Measurements from ENCODE around the gene UNC5A. TPM values are rescaled to one million over a fixed set of nuclear protein-coding genes. Genes with fewer than 3 reads are reported as not detected.

Gene UNC5A
- total RNA-seq, 4 donors from 2014 or later = 0.48 TPM; not detected in 3

- Histone ChIP-seq H3K9me3 (no peaks in the 10 kb centered on the region), H3K27me3 (no peaks in the 10 kb centered on the region), H3K4me3 (no peak overlapping the region), H3K27ac (no peak overlapping the region), H3K36me3 (no peaks in the 10 kb centered on the region), H3K4me1 (no peaks in the 10 kb centered on the region)
- TF ChIP-seq POLR2A (IDR thresholded peaks at IDR 0.05) (no peak), CTCF (IDR thresholded peaks at IDR 0.05) (no peak)
- intact Hi-C loops (cut with DNase I; ENCODE audit: low total_unique reads) = no loop called here
- no peak for DNase-seq
Measured at GRCh38 chr5:176897263-176897662, 86.9 kb downstream of the UNC5A start.

GRCh38 chr5:176899296-176899891, 89.0 kb downstream of the UNC5A start, which contains the start of gene HK3:
Gene HK3, minus strand, starts transcription at chr5:176899346. Its CDS starts 3,187 bp downstream, at chr5:176896159.
- Histone ChIP-seq H3K36me3 (no peaks in the 10 kb centered on the region), H3K27ac (no peak within 1 kb of the TSS), H3K4me3 (no peak within 1 kb of the TSS), H3K9me3 (no peaks in the 10 kb centered on the region), H3K27me3 (no peaks in the 10 kb centered on the region), H3K4me1 (no peaks in the 10 kb centered on the region)
- TF ChIP-seq CTCF (IDR thresholded peaks at IDR 0.05) = no peak
- no peak for TF ChIP-seq POLR2A (IDR thresholded peaks at IDR 0.05)
- intact Hi-C loops (cut with DNase I; ENCODE audit: low total_unique reads) = no loop called here
- no peak for DNase-seq

GRCh38 chr5:176899946-176900779, 89.8 kb downstream of the UNC5A start:
- H3K27ac ChIP-seq = no peak overlapping the region
- no peak for DNase-seq
- no peaks in the 10 kb centered on the region for H3K27me3 ChIP-seq

GRCh38 chr5:176900780-176901204, 90.4 kb downstream of the UNC5A start:
- Histone ChIP-seq H3K36me3 (no peaks in the 10 kb centered on the region), H3K9me3 (no peaks in the 10 kb centered on the region), H3K27me3 (no peaks in the 10 kb centered on the region), H3K27ac (no peak overlapping the region), H3K4me3 (no peak overlapping the region), H3K4me1 (no peaks in the 10 kb centered on the region)
- DNase-seq = no peak
- intact Hi-C loops (cut with DNase I; ENCODE audit: low total_unique reads) = no loop called here
- no peak for TF ChIP-seq CTCF (IDR thresholded peaks at IDR 0.05)
- TF ChIP-seq POLR2A (IDR thresholded peaks at IDR 0.05) = no peak

More at GRCh38 chr5:176899946-176900779, 89.8 kb downstream of the UNC5A start:
- Histone ChIP-seq H3K9me3 (no peaks in the 10 kb centered on the region), H3K4me1 (no peaks in the 10 kb centered on the region), H3K4me3 (no peak overlapping the region), H3K36me3 (no peaks in the 10 kb centered on the region)
- TF ChIP-seq CTCF (IDR thresholded peaks at IDR 0.05) (no peak), POLR2A (IDR thresholded peaks at IDR 0.05) (no peak)
- intact Hi-C loops (cut with DNase I; ENCODE audit: low total_unique reads) = no loop called here

Data from uterus (tissue), 4 donors.